Glomerular visceral epithelial cell (primary cell): ENCODE data around the gene DMD.
"Not testable (repeated sequence)": the region's sequence is repeated elsewhere in the genome, so short reads cannot be mapped to it uniquely, and the experiment has no call there.

Experiments
- DNase-seq: peaks from one replicate; pipeline ENCODE4 v3.0.0-alpha.2; 2016; ENCODE audit errors: extremely low spot score

The DMD gene

DNA sequence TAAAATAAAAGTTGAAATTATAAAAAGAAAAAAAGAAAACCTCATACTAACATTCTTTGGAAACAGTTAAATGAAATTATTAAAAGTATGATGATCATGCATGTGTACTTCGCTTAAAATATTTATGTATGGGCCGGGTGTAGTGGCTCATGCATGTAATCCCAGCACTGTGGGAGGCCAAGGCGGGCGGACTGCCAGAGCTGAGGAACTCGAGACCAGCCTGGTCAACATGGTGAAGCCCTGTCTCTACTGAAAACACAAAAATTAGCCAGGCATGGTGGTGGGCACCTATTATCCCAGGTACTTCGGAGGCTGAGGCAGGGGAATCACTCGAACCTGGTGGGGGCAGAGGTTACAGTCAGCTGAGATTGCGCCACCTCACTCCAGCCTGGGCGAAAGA is 1187.3 kb downstream of the DMD start:
- no peak for DNase-seq

DNA sequence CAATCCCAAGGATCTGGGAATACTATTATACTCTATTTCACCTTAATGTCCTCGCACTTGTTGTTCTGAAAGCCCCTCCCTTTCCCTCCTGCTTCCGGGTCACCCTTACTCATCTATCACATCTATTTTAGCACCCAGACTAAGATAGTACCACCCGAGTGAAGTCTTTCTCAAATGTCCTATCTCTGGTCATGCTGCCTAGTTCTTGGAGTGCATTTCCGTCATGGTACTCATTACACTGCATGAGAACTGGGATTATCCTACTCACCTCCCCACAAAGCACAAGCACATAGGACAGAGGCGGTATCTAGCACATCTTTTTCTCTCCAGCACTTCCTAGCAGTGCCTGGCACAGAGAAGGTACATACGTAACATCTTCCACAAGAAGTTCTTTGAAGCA is 1195.2 kb downstream of the DMD start:
- no peak for DNase-seq

DNA sequence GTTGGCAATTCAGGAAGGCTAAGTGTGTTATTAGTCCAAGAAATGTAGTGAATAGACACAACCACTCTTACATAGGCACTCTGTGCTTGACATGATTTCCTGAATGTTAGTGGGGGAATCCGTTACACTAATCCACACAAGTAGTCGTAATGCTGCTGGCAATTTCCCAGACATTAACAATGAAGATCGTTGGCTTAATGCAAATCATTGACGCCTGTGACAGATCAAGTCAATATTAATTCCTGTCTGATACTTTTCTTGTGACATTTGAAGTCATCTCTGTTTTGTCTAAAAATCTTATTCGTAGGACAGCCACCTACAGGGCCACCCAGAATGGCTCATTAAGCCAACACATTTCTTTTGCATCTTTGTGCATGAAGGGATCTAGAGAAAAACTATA is 1200.4 kb downstream of the DMD start:
- no peak for DNase-seq

DNA sequence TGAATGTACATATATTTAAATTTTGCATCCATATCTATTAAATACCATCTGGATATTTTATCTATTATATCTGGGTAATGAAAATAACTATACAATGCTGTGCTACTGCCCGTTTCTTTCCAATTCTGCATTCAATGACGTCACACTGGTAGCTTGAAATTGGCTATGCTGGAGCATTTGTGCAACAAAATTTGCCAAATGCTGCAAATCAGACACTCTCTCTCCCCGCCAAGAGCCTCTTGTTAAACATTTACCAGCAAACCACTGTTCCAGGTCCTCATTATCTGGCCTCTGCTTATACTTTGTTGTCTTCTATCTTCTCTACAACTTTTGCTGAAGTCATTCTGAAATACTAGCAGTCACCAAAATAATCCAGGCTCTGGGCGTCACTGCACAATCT is 1201.1 kb downstream of the DMD start:
- DNase-seq, result no peak

DNA sequence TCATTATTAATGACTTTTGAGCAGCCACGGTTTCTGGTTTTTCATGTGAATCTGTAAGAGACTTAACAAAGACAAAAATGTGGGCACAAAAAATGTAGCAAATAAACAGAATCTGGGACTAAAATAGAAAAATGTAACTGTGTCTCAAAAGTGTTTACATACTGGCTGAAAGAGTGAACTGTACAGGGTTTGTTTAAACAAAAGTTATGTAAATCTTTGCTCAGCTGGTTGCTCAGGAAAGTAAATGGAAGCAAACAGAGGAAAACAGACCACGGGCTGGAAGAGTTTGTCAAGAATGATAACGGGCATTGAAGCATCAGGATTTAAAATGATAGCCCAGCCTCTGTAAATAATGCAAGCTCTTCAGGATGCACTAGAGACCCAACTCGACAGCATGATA is 1217.7 kb downstream of the DMD start:
- no peak for DNase-seq

DNA sequence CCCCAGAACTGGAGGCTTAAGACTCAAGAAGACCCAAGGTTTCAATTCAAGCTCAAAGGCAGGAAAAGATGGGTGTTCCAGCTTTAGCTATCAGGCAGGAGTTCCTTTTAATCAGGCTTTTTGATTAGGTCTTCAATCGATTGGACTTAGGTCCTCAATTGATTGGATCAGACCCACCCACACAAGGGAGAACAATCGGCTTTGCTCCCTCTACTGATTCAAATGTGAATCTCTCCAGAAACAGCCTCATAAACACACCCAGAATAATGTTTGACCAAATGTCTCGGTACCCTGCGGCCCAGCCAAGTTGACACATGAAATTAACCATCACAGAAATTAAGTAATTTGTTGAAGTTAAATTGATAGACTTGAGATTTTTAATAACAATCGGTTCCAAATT is 1222.4 kb downstream of the DMD start:
- no peak for DNase-seq

DNA sequence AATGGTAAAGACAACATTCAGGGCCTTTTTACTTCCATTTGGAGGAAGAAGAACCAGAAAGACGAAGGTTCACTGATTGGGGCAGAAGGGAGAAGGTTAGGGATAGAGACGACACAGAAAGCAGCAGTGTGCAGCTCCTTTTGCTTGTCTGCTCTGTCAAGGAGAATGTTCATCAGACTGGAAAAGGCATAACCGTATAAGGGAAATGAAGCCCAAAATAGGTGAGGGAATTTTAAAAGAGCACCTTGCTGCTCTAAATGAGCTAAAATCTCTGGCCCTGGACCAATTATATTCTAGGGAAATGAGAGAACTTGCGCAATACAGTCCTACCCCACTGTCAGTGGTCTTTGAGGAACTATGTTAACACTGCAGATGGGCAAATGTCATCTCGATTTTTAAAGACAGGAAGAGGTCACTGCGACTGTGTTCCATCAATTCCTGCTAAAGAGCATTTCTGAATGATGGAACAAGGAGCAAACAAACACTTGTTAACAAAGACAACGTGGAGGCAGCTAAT is 1229.7 kb downstream of the DMD start:
- DNase-seq, result no peak

DNA sequence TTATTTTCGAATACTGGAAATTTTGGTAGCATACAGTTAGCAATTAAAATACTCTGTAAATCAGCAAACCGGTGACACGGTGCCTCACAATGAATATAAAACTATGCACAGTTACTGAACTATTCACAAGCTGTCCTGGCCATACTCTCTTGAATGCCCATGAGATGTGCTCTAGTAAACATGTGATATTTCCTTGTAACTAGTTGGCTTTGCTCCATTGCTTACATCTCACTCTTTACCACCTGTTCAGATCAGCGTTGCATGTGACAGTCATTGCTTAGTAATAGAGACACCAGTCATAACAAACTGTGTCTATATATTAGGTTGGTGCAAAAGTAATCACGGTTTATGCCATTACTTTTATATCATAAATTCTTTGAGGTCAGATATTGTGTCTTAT is 1241.6 kb downstream of the DMD start:
- no peak for DNase-seq

DNA sequence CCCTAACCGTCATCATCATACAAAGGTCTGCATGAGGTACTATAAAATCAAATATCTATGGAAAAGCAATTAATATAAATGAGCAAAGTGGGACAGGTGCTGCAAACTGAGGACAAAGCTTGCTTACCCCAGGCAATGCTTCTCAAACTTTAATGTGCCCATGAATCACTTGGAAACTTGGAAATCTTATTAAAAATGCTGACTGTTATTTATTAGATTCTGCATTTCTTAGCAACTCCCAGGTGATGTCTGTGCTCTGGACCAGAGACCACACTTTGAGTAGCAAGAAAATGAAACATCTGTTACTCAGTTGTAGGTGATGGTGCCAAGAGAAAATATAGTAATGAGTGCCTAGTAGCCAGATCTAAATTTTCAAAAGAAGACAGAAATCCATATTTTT is 1249.1 kb downstream of the DMD start:
- no peak for DNase-seq

DNA sequence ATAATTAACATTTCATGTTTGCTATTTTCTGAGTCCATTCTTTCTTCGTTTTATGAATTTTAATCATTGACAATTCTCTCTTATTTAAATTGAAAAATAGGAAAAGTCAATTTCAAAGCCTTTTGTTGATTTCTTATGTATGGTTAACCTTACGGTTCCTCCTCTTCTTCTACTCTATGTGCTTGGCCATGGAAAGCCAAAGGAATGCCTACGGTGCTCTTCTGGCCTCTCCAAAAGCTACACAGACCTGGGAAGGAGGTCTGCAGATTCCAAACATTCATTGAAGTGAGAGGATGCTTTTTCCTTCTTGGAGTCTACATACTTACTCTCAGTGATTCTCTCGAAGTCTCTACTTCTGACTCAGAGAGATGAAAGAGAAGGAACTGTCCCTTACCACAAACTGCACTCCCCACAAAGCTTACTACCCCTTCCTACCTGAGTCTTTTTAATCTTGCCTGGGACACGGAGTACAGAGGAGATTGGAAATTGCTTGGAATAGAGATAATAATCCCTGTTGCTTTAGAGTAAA is 1276.4 kb downstream of the DMD start:
- no peak for DNase-seq

DNA sequence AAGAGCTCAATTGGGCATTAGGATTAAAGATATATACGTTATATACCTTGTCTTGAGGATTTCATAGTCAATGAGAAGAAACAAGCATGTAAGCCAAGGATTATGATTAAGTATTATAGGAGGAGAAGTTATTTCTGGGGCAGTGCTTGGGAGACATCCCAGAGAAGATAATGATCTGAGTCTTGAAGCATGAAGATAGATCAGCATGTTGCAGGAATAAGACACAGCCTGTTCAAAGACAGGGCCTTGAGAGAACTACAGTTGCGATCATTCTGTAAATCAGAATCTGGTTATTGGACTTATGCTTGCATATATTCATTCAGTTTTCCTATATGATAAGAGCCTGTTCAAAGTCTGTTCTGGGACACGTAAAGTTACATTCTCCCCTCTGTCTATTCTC is 1277.3 kb downstream of the DMD start:
- no peak for DNase-seq

DNA sequence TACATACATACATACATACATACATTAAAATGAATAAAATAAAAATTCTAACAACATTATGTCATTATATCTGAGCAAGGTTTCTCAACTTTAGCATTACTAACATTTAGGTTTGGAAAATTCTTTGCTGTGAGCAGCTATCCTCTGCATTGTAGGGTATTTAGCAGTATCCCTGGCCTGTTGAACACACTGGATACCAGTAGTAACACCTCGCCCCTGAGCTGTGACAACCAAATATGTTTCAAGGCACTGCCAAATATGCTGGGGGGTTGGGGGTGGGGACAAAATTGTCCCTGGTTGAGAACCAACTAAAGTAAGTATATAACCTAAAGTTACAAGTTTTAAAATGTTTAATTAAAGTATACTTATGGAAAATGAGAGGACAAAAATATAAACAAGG is 1278.6 kb downstream of the DMD start:
- no peak for DNase-seq

DNA sequence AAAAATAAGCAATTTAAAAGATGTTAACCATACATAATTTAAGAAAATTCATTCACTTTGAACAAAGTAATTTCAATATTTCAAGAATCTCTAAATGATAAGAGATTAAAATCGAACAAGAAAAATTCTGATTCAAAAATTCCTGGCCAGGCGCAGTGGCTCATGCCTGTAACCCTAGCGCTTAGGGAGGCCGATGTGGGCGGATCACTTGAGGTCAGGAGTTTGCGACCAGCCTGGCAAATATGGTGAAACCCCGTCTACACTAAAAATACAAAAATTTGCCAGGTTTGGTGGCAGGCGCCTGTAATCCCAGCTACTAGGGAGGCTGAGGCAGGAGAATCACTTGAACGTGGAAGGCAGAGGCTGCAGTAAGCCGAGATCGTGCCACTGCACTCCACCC is 1279.0 kb downstream of the DMD start:
- DNase-seq, result not testable (repeated sequence)

DNA sequence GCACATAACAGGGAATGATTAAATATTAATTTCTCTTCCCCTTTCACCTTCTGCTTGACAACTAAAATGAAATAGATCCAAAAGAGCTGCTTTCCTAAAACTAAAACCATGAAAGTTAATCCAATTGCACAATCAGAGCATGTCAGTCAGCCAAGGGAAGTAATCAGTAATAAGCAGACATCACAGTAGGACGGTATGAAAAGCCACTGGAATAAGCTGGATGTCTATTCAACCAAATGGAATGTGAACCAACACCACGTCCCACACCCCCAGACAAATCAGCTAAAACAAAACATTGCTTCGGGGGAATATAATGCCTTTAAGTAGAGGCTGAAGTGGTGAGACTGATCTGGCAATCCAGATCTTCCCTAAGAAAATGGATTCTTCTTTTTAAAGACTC is 1280.1 kb downstream of the DMD start:
- DNase-seq, result peak; percentile 60

DNA sequence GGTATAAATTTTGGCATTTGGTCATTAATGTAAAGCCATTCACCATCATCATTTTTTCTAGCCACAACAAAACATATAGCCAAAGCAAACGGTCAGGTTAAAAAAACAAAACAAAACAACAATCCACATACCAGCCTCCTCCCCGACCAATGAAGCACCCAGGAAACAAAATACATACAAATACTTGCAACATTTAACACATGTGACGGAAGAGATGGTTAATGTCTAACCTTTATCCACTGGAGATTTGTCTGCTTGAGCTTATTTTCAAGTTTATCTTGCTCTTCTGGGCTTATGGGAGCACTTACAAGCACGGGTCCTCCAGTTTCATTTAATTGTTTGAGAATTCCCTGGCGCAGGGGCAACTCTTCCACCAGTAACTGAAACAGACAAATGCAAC is 1282.0 kb downstream of the DMD start:
- no peak for DNase-seq

DNA sequence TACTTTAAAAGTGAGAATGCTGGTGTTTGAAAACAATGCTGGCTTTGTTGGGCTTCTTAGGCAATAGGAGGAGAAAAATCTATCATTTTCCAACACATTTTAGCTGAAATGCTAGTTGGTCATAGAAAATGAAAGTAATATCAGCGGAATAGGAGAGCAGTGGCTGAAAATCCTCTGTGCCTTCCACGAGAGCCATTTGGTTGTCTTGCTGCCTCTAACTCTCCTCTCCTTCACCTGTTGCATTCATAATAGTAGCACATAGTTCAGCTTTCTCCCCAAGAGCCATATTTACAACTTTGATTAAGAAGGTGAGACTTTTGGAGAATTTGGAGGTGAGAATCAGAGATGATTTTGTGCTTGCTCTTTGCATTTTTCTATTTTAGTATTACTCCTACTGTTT is 1290.1 kb downstream of the DMD start:
- no peak for DNase-seq

DNA sequence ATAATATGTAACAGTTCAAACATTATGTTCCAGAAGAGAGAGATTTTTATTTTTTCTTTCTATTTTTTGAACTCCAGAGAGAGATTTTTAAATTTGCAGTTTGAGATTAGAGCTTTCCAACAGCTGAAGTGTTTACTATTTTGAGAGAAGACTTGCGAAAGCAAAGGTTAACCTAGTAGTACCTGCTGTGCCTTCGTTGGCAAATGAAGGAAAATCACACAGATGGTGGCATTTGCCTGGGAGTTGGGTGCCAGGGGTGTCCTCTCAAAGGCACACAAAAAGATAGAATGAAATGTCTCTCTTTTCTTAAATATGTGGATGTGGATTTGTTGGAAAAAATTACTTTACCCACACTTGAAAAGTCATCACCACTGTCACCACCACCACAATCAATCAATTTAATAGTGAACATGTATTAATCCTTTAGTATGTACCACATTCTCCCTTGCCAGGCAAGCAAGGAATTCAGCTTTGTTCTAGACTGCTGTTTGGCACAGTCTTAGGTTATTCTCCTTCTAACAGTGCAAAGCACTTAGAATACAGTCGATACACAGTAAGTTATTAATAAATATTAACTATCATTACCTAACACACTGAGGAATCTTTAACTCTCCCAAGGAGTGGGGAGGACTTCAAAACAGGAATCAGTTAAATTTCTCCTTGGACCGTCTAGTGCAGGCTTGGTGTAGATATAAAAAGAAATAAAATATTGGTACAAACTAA is 1301.3 kb downstream of the DMD start:
- DNase-seq, result no peak

DNA sequence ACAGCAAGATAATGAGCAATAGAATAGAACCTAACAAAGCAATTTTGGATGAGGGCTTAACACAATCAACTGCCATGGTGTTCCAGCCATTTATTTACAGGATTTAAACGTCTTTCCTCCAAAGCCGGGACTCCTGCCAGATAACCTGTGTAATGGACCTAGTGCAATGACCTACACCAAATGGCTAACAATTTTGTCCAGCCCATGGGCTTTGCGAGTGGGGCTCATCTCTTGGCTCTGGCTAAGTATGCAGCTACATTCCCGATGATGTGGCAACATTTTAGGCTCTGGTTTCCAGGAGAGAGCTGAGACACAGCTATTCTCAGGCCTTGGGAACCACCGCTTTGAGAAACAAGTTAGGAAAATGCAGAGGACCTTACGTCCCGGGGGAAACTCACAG is 1317.2 kb downstream of the DMD start:
- DNase-seq, result no peak

DNA sequence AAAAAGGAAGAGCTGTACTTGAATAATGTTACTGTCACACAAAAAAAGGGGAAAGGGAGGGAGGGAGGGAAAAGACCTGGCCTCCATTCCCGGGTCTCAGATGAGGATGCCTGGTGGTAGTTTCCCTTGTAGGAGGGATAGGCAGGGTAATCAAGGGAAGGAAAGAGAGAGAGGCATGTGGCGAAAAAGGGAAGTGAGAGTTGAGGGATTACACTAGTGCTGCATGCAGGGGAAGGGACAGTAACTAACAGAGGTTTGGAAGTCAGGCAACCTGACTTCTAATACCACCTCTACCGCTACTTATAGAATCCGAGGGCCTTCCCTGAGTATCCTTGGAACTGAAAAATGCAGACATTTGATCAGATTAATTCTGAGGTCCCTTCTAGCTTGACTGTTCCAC is 1317.8 kb downstream of the DMD start:
- DNase-seq, result no peak

DNA sequence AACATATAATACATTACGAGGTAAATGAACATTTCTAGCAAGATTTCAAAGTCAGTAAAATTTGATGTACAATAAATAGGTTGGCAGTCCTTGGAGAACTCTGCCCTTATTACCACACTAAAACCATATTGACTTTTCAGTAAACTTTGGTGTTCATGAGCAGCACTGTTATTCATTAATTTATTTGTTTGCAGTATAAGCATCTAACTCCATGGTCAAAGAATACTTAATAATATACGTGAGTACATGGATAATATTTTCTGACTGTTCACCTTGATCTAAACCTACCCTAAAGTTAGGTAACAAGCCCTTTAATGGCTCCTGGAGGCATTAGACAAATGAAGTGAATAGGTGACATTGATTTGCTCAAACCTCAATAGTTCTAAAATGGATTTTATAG is 1322.3 kb downstream of the DMD start:
- DNase-seq, result no peak

DNA sequence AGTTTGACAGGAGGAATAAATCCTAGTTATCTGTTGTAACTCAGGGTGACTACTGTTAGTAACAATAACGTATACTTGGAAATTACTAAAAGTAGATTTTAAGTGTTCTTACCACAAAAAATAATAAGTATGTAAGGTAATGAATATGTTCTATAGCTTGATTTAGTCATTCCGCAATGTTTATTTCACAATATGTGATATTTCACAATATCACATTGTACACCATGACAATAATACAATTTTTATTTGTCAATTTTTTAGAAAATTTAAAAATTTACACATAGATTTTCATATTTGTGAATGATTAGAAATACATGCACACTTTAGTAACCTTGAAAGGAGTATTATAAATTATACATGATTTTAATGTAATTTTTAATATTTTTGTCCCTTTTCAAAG is 1326.8 kb downstream of the DMD start:
- DNase-seq, result no peak

DNA sequence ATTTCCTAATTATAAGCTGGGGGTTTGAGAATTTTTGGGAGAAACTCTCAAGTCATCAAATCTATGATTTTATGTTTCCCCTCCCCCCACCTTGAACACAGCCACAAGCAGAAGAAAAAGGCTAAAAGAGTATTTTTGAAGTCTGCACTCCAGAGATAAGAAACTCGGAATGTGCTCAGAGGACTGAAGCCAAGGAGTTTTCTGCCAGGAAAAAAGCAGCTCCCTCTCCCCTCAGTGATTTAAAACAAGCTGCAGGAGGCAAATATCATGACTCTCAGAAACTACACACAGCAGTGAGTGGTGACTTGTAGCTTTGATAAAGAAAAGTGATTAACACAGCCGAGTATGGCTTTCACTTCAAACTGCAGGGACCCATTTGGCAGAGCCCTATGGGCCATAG is 1339.3 kb downstream of the DMD start:
- no peak for DNase-seq

DNA sequence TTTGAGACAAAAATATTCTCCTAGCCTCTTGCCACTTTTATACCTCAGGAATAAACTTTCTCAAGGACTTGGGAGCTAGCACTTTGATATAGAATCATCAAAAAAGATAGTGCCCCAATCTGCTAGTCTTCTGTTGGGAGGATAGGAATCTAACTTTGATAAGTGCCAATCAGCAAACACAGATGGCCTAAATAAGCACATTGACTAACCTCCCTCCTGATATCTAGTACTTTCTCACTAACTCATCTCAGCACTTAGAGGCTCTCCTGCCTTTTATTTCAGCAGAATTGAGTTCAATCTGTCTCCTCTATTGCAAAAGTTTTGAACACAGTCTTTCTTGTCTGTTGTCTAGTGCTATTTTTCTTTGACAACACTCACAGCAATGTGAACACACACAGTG is 1341.1 kb downstream of the DMD start:
- no peak for DNase-seq

DNA sequence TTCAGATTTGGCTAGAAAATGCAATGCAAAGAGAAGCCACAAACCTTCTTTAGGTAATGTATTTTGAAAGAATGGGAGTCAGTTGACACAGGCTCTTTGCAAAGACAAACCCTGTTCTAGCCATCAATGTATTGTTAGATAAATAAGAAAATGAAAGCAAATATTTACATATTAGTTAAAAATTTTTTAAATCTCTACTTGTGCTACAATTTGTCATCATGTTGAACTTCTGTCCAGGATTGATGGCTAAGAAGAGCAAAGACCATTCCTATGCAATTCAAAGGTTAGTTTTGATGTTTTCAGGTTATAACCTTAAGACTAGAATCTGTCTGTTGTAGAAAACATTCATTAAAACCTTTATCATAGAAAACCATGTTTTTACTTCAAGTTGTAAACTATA is 1350.7 kb downstream of the DMD start:
- no peak for DNase-seq
